Aortic smooth muscle cell (primary cell): ENCODE results near the gene XAF1. TPM values are rescaled to one million over a fixed set of nuclear protein-coding genes. Genes with fewer than 3 reads are reported as not detected.

ENCODE experiments used
- total RNA-seq: library from RNA; depleted of rRNA; stranded (reverse); fragments of >200 nt; gene quantifications from 2 replicates; pipeline ENCODE4 v1.2.3, GENCODE V29; 2014

The XAF1 gene, protein sequence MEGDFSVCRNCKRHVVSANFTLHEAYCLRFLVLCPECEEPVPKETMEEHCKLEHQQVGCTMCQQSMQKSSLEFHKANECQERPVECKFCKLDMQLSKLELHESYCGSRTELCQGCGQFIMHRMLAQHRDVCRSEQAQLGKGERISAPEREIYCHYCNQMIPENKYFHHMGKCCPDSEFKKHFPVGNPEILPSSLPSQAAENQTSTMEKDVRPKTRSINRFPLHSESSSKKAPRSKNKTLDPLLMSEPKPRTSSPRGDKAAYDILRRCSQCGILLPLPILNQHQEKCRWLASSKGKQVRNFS
- 26.8 and 31.7 TPM in 2 replicates for total RNA-seq

DNA sequence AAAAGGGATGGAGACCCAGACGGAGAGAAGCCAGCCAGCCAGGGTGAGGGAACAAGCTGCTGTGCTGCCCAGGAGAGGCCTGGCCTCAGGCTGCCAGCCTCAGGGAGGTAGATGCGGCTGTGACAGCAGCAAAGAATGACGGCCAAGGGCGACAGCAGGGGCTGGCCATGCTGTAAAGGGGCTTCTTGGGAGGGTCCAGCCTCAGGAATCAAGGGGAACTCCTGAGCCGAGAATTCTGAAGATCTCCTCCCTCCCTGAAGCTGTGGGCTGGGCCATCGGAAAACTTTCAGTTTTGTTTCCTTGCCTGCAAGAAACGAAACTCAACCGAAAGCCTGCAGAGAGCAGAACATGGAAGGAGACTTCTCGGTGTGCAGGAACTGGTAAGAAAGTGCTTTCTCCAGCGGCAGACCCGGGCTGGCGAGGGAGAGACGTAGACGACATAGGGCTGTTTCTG is at the start of gene XAF1:
Gene XAF1 (plus strand): TSS at position 316 of the 454 bp plus-strand sequence. CDS start 33 bp downstream, at position 349.

DNA sequence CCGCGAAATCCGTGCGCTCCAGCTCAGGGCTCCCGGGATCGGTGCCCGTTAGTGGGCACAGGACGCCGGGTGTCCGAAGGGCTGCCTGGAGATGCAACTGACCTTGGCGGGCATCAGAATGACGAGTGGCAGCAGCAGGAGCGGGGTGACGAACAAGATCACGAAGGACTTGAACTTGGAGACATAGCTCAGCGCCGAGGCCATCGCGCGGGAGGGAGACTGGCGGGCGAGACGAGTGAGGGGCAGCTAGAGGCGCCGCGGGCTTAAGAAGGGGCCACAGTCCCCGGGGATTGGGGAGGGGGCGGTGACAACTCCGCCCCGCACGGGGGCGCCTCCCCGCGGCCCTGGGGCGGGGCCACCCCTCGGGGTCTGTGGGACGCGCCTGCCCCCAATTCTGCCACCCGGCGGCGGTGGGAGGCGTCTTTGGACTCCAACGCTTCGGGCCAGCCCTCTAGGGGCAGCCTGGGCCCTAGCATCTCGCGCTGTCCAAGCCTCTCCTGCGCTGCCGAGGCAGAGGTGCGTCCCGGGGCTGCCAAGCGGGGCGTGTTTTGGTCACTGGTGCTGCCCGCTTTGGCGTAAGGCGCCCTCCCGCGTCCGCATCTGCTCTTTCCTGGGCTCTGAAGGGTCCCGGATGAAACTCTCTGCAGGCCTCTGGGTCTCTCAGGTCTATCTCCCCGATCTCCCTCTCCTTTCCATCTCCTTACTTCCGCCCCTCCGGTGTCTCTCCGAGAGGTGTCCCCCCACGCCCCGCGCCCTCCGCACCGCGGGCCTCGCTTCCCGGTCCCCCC is 42.5 kb upstream of the XAF1 start, which contains the start of gene SLC13A5:
Gene SLC13A5 (minus strand): TSS at position 240 of the 788 bp plus-strand sequence. CDS start 36 bp downstream, at position 204.

DNA sequence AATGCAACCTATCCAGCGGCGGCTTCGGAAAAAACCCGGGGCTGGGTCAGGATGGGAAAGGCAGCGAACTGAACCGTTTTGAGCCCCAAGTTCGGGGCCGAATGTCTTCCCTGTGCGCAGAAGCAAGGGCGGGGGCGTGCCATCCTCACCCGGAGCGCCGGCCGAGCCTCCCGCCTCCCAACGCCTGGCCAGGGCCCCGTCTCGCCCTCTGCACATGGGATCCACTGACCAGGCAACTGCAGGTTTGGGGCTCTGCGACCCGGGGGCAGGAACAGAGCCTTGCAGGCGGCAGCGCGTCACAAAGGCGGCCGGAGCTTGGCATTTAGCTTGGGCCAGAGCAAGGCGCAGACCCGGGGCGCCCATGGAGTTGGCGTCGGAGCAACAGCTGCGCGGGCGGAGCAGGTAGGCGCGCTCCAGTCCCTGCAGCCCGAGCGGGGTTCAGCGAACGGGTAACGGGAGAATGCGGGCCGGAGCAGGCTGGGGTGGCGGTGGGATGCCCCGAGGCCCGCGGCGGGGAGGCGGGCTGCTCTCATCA is 20.1 kb downstream of the XAF1 start, which contains the start of gene FBXO39:
Gene FBXO39 (plus strand): TSS at position 345 of the 535 bp plus-strand sequence. CDS start 3,654 bp downstream, outside the sequence.

Other genes starting within 250 kb of the XAF1 start
- 2.3 and 2.5 TPM in 2 replicates for gene PITPNM3, start 199.5 kb upstream of the XAF1 start, total RNA-seq
- 9.1 and 12.1 TPM in 2 replicates for gene KIAA0753, start 115.3 kb upstream of the XAF1 start, total RNA-seq
- gene TXNDC17, start 115.0 kb upstream of the XAF1 start, total RNA-seq: 98.9 and 115 TPM in 2 replicates
- 9.8 and 10.1 TPM in 2 replicates for gene MED31, start 104.4 kb upstream of the XAF1 start, total RNA-seq
- 0.37 and 0.40 TPM in 2 replicates for gene C17orf100, start 104.3 kb upstream of the XAF1 start, total RNA-seq
- not detected in 2 replicates for gene SLC13A5, start 42.7 kb upstream of the XAF1 start, total RNA-seq
- gene FBXO39, start 20.2 kb downstream of the XAF1 start, total RNA-seq: 0.37 and 0.40 TPM in 2 replicates
- not detected in 2 replicates for gene TEKT1, start 75.7 kb downstream of the XAF1 start, total RNA-seq
- not detected in 2 replicates for gene ALOX12, start 240.0 kb downstream of the XAF1 start, total RNA-seq